Central memory CD8-positive, alpha-beta T cell (primary cell): ENCODE results near the gene OSBPL8.

Source experiments
- ATAC-seq: fragments of 150-1000 bp; cut with Tn5 transposase; replicated peaks from 2 replicates; pipeline ENCODE4 v1.10.0; 2022; ENCODE audit warnings: mild to moderate bottlenecking, moderate FRiP score, moderate number of reproducible peaks; ENCODE audit not compliant: poor library complexity, severe bottlenecking; ENCODE audit errors: extremely low read depth
- DNase-seq, 2 donors: peaks; one replicate each; pipeline ENCODE4 v3.0.0; 2021; ENCODE audit warnings: low spot score in 2 of 2
- H3K27ac Mint-ChIP-seq: one replicate; pipeline ENCODE4 v1.8.0; 2022; ENCODE audit warnings: low read depth, mild to moderate bottlenecking, moderate library complexity, mixed read lengths
- H3K27me3 Mint-ChIP-seq: one replicate; pipeline ENCODE4 v1.8.0; 2022; ENCODE audit warnings: mixed read lengths
- H3K36me3 Mint-ChIP-seq: one replicate; pipeline ENCODE4 v1.8.0; 2022; ENCODE audit warnings: mild to moderate bottlenecking, moderate library complexity, mixed read lengths; ENCODE audit not compliant: insufficient read depth
- H3K4me1 Mint-ChIP-seq: one replicate; pipeline ENCODE4 v1.8.0; 2022; ENCODE audit warnings: mixed read lengths
- H3K4me3 Mint-ChIP-seq: one replicate; pipeline ENCODE4 v1.8.0; 2022; ENCODE audit warnings: mild to moderate bottlenecking, moderate library complexity, mixed read lengths
- H3K9me3 Mint-ChIP-seq: one replicate; pipeline ENCODE4 v1.8.0; 2022; ENCODE audit warnings: mixed read lengths

The OSBPL8 gene

DNA sequence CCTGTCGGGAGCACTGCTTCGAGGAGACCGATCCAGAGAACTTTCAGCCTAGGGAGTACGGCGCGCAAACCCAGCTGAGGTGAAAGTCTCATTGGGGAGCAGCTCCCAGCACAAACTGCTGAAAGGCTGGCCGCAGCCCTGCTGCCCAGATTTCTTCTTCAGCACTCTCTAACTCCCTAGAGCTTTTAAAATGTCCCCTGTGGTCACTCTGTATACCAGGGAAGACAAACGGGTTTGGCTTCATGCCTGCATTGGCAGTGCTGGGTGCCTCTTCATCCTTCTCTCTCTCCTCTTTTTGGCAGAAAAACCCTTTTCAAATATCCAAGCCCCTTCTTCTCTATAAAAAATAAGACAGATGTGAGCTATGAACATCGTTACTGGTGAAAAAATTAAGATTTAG, 246.3 kb downstream of the OSBPL8 start:
- no peak overlapping the region for H3K4me3 Mint-ChIP-seq
- DNase-seq (no peak), ATAC-seq (no peak)
- no peaks in the 10 kb centered on the region for H3K36me3 Mint-ChIP-seq
- H3K9me3 Mint-ChIP-seq, result no peaks in the 10 kb centered on the region
- no peak overlapping the region for H3K27ac Mint-ChIP-seq
- H3K27me3 Mint-ChIP-seq, result peaks cover 56% of the 10 kb centered on the region
- no peaks in the 10 kb centered on the region for H3K4me1 Mint-ChIP-seq

DNA sequence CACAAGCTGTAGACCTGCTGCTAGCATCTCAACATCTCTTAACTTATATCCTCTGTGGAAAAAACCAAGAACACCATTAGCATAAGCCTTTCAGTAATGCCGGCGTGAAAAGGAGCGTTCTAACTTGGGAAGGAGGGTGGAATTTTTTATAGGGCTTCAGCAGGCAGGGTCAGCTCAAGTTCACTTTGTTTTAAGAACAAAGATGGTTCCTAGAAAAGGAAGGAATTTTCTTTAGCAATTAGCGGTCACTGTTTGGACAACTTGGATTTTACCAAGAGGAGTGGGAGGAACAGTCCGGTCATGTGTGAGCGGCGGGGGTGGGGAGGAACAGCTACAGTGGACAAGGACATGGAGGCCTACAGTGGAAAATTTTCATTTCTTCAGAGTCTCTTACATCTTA, 247.3 kb downstream of the OSBPL8 start:
- ATAC-seq (no peak), DNase-seq (no peak)
- Mint-ChIP-seq H3K27me3 (peaks cover 55% of the 10 kb centered on the region), H3K36me3 (no peaks in the 10 kb centered on the region), H3K9me3 (no peaks in the 10 kb centered on the region), H3K4me1 (no peaks in the 10 kb centered on the region), H3K4me3 (no peak overlapping the region), H3K27ac (no peak overlapping the region)

DNA sequence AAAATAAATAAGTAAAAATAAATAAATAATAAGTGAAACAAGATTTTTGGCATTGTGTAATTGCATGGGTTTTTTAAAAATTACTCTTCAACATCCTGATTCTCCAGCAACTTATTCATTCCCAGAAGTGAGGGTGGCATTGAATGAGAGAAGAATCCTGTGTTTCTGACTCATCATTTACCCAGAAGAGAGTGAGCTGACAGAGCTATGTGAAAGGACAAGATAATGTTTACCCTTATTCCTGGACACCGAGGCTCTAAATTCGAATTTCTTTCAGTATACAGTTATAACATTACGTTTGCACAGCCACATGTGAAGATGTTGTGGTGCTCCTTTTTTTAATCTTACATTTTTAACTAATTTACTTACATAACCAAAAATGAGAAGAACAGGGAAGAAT, 247.8 kb downstream of the OSBPL8 start:
- peaks cover 55% of the 10 kb centered on the region for H3K27me3 Mint-ChIP-seq
- ATAC-seq (no peak), DNase-seq (no peak)
- no peaks in the 10 kb centered on the region for H3K36me3 Mint-ChIP-seq
- no peak overlapping the region for H3K4me3 Mint-ChIP-seq
- H3K4me1 Mint-ChIP-seq, result no peaks in the 10 kb centered on the region
- H3K9me3 Mint-ChIP-seq, result no peaks in the 10 kb centered on the region
- no peak overlapping the region for H3K27ac Mint-ChIP-seq

DNA sequence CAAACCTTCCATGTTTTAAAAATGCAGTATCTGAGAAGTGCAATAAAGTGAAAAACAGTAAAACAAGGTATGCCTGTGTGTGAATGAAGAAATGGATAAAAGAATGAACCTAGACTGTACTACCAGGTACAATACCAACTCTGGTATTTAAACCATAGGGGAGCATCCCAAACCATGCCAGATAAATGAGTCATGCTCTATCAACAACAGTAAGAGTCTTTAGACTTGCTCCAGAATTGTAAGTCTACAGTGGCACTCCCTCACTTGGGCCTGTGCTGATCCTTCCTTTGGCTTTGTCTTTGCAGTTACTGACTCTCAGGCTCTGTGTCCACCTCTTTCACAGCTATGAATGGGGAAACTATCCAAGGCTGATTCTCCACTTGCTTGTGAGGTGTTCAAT, 249.5 kb downstream of the OSBPL8 start:
- Mint-ChIP-seq H3K4me1 (no peaks in the 10 kb centered on the region), H3K27me3 (peaks cover 49% of the 10 kb centered on the region), H3K36me3 (no peaks in the 10 kb centered on the region), H3K27ac (no peak overlapping the region), H3K9me3 (no peaks in the 10 kb centered on the region), H3K4me3 (no peak overlapping the region)
- no peak for DNase-seq
- no peak for ATAC-seq

DNA sequence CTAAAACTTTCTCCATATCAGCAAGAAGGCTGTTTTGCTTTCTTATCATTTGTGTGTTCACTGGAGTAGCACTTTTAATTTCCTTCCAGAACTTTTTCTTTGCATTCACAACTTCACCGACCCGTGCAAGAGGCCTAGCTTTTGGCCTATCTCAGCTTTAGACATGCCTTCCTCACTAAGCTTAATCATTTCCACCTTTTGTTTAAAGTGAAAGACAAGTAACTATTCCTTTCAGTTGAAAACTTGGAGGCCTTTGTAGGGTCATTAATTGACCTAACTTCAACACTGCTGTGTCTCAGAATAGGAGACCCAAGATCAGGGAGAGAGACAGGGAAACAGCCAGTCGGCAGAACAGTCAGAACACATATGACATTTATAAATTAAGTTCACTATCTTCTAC, 250.7 kb downstream of the OSBPL8 start:
- DNase-seq (no peak), ATAC-seq (no peak)
- H3K36me3 Mint-ChIP-seq, result no peaks in the 10 kb centered on the region
- no peak overlapping the region for H3K27ac Mint-ChIP-seq
- H3K4me1 Mint-ChIP-seq, result no peaks in the 10 kb centered on the region
- no peak overlapping the region for H3K4me3 Mint-ChIP-seq
- H3K27me3 Mint-ChIP-seq, result peaks cover 36% of the 10 kb centered on the region
- no peaks in the 10 kb centered on the region for H3K9me3 Mint-ChIP-seq

DNA sequence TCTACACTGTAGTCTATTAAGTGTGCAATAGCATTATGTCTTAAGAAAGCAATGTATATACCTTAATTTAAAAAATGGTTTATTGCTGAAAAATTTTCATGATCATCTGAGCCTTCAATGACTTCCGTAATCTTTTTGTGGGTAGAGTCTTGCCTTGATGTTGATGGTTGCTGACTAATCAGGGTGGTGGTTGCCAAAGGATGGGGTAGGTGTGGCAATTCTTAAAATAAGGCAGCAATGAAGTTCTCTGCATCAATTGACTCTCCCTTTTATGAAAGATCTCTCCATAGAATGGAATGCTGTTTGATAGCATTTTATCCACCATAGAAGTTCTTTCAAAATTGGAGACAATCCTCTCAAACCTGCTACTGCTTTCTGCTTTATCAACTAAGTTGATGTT, 252.5 kb downstream of the OSBPL8 start:
- Mint-ChIP-seq H3K36me3 (no peaks in the 10 kb centered on the region), H3K27me3 (peaks cover 44% of the 10 kb centered on the region), H3K4me1 (no peaks in the 10 kb centered on the region), H3K9me3 (no peaks in the 10 kb centered on the region), H3K27ac (no peak overlapping the region), H3K4me3 (no peak overlapping the region)
- ATAC-seq (no peak), DNase-seq (no peak)

DNA sequence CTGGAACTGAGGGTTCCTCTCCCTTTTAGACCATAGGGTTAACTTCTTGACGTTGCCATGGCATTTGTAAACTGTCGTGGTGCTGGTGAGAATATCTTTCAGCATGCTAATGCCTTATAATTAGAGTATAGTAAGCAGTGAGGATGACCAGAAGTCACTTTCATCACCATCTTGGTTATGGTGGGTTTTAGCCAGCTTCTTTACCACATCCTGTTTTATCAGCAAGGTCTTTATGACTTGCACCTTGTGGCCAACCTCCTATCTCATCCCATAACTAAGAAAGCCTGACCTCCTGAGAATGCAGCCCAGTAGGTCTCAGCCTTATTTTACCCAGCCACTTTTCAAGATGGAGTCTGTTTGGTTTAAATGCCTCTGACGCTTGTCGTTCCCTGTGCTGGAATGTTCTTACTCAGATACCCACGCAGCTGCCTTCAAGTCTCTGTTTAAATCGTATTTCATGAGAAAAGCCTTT, 255.5 kb downstream of the OSBPL8 start:
- Mint-ChIP-seq H3K27me3 (peaks cover 30% of the 10 kb centered on the region), H3K9me3 (no peaks in the 10 kb centered on the region), H3K4me1 (no peaks in the 10 kb centered on the region), H3K36me3 (no peaks in the 10 kb centered on the region), H3K27ac (no peak overlapping the region), H3K4me3 (no peak overlapping the region)
- DNase-seq, result no peak
- ATAC-seq, result no peak

DNA sequence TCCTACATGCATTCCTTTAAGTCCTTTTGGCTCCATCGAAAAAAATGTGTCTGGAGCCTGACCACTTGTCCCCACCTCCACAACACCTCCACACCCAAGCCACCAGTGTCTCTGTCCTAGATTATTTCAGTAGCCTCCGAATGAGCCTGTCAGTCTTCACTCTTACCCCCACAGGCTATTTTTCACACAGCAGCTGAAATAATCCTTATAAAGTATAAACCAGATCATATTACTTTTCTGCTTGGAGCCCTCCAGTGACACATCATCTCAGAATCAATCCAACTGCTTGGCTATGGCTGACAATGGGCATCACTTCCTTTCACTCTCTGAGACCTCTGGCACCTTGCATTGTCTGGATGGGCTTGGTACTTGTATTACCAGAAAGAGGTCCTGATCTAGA, 256.2 kb downstream of the OSBPL8 start:
- ATAC-seq, result no peak
- H3K4me3 Mint-ChIP-seq, result no peak overlapping the region
- peaks cover 30% of the 10 kb centered on the region for H3K27me3 Mint-ChIP-seq
- no peaks in the 10 kb centered on the region for H3K4me1 Mint-ChIP-seq
- H3K9me3 Mint-ChIP-seq, result no peaks in the 10 kb centered on the region
- no peak for DNase-seq
- no peaks in the 10 kb centered on the region for H3K36me3 Mint-ChIP-seq
- H3K27ac Mint-ChIP-seq, result no peak overlapping the region
